ENCODE results near the gene KANK3.
"Not testable (repeated sequence)": the region's sequence is repeated elsewhere in the genome, so short reads cannot be mapped to it uniquely, and the experiment has no call there.

Gene KANK3

DNA sequence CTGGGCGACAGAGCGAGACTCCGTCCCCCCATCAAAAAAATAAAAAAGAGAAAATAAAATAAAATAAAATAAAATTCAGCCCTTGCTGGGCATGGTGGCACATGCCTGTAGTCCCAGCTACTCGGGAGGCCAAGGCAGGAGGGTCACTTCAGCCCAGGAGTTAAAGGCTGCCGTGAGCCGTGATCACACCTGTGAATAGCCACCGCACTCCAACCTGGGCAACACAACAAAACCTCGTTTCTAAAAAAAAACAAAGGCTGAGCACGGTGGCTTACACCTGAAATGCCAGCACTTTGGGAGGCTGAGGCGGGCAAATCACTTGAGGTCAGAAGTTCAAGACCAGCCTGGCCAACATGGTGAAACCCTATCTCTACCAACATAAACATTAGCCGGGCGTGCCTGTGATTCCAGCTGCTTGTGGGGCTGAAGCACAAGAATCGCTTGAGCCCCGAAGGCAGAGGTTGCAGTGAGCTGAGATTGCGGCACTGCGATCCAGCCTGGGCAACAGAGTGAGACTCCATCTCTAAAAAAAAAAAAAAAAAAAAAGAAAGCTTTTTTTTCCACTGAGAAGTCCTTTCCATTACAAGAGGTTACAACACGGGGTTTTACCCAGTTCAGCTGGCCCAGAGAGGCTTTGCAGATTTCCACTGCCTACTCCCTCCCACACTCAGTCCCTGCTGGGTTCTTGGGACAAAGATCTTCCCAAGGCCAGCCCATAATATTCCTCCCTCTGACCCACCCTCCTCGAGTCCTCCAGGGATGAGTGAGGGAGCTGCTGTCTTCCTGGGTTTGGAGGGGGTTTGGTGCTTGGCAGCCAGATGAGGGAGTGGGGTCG, 27.3 kb upstream of the KANK3 start:
- no peak for DNase-seq
- no peak for ATAC-seq

DNA sequence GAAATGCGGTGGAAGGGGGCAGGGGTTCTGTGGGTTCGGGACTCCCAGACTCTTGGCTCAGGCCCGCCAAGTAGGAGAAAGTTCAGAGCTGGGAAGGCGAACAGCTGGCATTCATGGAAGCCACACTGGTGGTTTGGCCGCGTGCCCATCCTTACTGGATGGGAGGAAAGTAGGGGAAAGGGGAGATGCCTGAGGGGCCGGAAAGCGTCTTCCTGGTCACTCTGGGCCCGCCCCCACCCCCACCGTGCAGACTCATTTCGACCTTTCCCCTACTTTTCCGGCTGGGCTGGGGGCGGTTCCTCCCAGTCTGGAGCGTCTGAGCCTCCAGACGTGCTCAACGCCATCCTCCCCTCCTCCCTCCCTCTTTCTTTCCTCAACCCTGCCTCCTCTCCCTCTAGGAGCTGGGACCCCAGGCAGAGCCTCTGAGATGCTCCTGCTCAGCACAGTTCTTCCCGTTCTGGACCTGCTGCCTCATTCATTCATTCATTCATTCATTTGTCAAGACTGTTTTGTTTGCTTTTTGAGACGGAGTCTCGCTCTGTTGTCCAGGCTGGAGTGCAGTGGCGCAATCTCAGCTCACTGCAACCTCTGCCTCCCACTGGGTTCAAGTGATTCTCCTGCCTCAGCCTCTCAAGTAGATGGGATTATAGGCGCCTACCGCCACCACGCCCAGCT, 24.4 kb upstream of the KANK3 start:
- ATAC-seq (no peak), DNase-seq (no peak)

DNA sequence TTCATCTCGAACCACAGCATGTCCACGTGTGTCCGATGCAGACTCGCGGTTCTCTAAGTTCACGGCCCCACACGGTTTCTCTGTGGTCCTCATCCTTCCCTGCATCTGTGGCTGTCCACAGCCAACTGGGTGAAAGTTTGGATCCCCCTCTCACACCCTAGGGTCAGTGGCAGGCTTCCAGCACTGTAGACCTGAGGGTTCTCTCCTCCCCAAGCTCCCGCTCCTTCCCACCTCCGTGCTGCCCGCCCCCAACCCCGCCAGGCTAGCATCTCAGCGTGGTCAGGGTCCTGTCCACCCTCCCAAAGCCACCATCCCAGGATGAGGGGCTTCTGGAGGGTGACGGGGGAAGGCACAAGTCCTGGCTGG, 23.9 kb upstream of the KANK3 start:
- no peak for DNase-seq
- no peak for ATAC-seq

DNA sequence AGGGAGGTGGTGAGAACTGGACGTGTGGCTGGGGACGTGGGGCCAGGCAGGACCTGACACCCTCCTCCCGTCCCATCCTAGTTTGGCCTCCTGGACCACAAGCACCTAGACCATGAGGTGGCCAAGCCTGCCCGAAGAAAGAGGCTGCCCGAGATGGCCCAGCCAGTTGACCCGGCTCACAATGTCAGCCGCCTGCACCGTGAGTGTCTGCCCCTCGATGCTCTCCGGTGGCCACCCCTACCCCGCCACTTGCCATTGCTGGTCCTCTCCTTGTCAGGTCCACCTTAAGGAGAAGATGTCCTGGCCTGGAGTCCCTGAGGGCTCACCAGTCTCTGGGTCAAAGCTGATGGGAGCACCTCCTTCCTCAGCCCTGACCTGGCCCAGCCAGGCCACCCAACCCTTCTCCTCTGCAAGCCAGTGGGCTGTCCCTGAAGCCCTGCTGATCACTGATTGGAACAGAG, 23.1 kb upstream of the KANK3 start:
- ATAC-seq (no peak), DNase-seq (no peak)

DNA sequence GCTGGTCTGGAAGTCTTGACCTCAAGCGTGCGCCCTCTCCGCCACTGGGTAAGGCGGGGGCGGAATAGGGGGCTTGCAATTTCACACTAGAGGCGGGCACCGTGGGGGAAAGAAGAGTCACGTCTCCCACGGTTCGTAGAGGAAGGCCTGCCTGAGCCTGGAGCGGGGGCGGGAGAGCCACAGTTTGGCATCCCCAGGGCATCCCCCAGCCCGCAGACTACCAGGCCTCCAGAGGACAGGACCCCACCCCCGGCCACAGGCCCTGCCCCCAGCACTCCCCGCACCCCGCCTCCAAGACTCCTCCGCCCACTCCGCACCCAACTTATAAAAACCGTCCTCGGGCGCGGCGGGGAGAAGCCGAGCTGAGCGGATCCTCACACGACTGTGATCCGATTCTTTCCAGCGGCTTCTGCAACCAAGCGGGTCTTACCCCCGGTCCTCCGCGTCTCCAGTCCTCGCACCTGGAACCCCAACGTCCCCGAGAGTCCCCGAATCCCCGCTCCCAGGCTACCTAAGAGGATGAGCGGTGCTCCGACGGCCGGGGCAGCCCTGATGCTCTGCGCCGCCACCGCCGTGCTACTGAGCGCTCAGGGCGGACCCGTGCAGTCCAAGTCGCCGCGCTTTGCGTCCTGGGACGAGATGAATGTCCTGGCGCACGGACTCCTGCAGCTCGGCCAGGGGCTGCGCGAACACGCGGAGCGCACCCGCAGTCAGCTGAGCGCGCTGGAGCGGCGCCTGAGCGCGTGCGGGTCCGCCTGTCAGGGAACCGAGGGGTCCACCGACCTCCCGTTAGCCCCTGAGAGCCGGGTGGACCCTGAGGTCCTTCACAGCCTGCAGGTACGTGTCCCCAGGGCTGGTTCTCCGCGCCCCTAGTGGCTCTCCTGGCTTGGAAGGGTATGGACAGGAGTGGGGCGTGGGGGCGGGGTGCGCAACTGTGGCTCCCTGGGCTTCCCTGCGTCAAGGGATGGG, 21.0 kb upstream of the KANK3 start, which contains the start of gene ANGPTL4:
ANGPTL4 (plus strand) TSS at position 353 of the 969 bp plus-strand sequence; CDS start at position 520, 167 bp downstream.
- DNase-seq: peak; percentile 81
- ATAC-seq: peak; percentile 80

DNA sequence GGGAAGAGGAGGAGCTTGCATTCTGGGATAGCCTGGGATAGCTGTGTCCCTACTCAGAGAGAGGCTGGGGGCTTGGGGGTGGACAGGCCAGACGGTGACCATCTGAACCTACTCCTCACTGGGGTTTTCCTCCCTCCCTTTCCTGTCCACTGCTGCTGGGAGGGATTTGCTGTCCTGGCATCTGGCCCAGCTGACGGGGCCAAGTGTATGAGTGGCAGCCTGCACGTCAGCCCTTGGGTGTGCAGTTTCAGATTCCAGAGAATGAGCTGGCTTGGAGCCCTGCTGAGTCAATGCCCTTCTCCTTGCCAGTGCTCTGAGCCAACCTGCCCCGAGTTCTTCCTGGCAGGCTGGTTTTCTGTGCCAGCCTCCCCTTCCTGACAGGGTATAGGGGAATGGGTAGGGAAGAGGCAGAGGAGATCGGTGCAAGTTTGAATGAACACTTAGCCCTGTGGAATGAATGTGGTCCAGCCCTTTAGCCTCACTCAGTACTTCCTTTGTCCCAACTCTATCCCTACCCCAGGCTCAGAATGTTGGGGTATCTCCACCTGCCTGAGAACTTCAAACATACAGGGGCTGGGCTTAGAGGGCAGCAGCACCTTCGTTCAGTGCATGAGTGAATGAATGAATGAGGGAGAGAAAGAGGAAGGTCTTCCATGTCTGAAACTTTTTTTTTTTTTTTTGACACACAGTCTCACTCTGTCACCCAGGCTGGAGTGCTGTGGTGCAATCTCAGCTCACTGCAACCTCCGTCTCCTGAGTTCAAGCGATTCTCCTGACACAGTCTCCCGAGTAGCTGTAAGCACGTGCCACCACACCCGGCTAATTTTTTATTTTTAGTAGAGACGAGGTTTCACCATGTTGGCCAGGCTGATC, 19.1 kb upstream of the KANK3 start:
- ATAC-seq: peak; percentile 53
- DNase-seq: peak; percentile 59

DNA sequence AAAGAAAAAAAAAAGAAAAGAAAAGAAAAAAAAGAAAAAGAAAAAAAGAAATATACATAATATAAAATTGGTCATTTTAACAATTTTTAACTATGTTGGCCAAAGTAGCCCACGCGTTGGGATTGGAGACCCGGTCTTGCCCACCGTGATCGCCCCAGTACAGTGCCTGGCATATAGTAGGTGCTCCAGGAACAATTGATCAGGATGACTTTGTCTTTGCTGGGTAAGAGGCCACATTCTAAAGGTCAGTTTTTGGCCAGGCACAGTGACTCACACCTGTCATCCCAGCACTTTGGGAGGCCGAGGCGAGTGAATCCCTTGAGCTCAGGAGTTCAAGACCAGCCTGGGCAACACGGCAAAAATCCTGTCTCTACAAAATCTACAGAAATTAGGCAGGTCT, 17.1 kb upstream of the KANK3 start:
- DNase-seq (no peak), ATAC-seq (no peak)

DNA sequence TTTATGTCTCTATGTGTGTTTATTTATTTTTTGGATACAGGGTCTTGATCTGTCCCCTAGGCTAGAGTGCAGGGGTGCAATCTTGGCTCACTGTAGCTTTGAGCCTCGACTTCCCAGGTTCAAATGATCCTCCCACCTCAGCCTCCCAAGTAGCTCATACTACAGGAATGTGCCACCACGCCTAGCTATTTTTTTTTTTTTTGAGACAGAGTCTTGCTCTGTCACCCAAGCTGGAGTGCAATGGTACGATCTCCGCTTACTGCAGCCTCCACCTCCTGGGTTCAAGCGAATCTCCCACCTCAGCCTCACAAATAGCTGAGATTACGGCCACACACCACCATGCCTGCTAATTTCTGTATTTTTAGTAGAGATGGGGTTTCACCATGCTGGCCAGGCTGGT, 15.9 kb upstream of the KANK3 start:
- no peak for ATAC-seq
- no peak for DNase-seq

DNA sequence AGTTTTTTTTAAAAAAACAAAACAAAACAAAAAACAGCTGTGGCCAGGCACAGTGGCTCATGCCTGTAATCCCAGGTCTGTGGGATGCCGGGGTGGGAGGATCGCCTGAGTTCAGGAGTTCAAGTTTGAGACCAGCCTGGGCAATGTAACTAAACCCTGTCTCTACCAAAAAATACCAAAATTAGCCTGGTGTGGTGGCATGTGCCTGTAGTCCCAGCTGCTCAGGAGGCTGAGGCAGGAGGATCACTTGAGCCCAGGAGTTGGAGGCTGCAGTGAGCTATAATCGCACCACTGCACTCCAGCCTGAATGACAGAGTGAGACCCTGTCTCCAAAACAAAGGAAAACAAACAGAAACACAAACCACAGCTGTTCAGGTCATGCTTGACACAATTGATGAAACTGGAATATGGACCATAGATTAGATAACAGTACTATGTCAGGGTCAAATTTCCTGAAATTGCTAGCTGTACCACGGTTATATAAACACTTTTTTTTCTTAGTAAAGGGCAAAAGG, 14.0 kb upstream of the KANK3 start:
- DNase-seq (no peak), ATAC-seq (no peak)

DNA sequence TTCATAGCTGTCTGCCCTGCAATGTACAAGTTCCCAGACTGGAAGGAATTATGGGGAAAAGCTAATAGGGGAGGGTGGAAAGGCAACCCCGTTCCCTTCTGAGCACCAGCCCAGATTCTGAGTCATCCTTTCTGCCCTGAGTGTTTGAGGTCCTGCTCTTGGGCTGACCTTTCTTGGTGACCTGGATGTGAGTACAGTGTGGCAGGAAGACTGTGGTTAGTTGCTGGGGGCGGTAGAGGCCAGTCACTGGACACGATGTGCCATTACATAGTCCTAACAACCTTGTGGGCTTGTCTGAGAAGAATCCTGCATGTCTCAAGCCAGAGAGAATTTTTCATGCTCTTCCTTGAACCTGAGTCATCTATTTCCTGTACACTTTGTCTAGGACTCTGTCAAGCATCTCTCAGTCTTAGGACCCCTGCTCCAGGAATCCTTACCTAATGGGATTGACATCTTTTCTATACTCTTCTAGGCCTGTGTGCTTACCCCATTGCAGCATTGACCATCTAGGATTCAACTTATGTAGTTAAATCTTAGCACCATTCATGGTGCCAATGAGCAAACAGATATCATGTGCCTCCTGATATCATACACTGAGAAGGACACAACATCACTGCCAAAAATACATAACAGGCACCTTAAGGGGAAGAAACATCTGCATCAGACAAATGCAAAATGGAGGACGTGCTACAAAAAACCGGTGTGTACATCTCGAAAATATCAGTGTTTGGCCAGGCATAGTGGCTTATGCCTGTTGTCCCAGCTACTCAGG, 12.8 kb upstream of the KANK3 start:
- ATAC-seq (peak; percentile 69), DNase-seq (no peak)

DNA sequence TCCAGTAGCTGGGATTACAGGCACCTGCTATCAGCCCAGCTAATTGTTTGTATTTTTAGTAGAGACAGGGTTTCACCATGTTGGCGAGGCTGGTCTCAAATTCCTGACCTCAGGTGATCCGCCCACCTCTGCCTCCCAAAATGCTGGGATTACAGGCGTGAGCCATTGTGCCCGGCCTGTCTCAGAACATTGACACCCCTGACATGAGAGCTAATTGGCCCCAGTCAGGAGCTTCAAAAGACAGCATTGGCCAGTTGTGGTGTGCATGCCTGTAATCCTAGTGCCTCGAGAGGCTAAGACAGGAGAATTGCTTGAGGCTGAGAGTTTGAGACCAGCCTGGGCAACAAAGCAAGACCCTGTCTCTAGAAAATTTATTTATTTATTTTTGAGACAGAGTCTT, 9.8 kb upstream of the KANK3 start:
- ATAC-seq, DNase-seq: not testable (repeated sequence)

DNA sequence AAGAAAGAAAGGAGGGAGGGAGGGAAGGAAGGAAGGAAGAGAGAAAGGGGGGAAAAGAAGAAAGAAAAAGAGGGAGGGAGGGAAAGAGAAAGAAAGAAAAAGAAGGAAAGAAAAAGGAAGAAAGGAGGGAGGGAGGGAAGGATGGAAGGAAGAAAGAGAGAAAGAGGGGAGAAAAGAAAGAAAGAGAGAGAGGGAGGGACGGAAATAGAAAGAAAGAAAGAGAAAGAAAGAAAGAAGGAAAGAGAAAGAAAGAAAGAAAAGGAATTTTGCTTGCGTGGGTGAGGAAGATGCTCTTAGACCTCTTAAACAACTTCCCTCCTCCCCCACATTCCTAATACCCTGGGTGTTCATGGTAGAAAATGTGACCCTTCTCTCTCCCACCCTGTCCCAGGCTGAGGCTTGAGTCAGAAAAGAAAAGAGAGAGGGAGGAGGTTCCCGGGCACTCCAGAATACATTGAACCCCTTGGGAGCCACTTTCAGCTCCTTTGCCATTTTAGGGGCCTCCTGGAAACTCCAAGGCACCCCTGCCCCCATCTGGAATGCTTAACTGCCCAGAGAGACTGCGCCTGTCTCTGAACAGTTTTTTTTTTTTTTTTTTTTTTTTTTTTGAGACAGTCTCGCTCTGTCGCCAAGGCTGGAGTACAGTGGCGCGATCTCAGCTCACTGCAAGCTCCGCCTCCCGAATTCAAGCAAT, 9.2 kb upstream of the KANK3 start:
- DNase-seq (no peak), ATAC-seq (no peak)

DNA sequence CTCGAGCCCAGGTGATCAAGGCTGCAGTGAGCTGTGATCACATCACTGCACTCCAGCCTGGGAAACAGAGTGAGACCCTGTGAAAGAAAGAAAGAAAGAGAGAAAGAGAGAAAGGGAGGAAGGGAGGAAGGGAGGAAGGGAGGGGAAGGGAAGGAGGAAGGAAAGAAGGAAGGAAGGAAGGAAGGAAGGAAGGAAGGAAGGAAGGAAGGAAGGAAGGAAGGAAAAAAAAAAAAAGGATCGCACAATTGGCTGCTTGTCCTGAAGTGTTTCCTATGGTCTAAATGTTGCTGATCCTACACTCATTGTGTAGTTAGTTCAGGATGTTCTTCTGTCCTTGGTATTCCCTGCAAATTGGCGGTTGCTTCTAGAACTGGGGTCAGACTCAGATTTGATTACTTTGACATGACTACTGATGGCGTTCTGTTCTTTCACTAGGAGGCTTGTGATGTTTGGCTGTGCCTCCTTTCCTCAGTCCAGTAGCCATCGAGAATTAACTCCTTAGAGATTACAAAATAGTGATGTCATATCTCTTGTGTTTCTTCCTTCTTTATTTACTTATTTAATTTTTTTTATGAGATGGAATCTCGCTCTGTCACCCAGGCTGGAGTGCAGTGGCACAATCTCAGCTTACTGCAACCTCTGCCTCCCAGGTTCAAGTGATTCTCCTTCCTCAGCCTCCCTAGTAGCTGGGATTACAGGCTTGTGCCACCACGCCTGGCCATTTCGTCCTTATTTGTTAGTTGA, 6.7 kb upstream of the KANK3 start:
- not testable (repeated sequence) for ATAC-seq

DNA sequence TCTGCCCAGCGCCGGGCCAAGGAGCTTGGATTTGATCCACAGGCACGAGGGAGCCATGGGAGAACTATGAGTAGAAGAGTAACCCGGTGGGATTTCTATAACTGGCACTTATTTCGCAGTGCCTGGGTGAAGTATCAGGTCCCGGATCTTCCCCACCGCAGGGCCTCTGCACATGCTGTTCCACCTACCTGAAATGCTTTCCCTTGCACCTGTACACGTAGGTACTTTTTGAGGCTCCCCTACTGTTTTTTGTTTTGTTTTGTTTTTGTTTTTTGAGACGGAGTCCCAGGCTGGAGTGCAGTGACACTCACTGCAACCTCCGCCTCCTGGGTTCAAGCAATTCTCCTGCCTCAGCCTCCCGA, 402 bp upstream of the KANK3 start:
- DNase-seq: no peak
- peak; percentile 8 for ATAC-seq

More for the DNA sequence above, 6.7 kb upstream of the KANK3 start:
- not testable (repeated sequence) for DNase-seq

DNA sequence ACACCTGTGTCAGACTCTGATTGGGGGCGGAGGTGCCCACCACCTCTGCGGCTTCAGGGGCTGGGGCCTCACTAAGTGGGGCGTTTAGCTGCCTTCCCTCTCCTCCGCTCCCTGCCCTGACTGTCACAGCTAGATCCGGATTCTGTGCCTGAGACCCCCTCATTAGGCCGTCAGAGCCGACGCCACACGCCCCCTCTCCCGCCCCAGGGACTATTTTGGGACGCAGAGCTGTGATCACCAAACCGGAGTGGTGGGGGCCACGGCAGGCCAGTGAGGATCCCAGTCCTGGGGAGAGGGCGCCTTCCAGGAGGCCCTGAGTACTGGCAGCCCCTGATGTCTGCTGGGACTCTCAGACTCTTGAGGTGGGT, 762 bp downstream of the KANK3 start:
- DNase-seq: no peak

DNA sequence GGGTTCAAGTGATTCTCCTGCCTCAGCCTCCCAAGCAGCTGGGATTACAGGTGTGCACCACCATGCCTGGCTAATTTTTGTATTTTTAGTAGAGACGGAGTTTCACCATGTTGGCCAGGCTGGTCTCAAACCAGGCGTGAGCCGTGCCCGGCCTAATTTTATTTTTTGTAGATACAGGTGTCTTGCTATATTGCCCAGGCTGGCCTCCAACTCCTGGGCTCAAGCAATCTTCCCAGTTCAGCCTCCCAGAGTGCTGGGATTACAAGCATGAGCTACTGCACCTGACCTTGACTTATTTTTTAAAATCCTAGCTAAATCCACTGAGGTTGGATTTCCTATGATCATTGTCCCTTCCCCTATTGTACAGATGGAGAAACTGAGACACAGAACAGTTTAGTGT, 1.6 kb downstream of the KANK3 start:
- not testable (repeated sequence) for DNase-seq, ATAC-seq

More for the DNA sequence above, 762 bp downstream of the KANK3 start:
- no peak for ATAC-seq

DNA sequence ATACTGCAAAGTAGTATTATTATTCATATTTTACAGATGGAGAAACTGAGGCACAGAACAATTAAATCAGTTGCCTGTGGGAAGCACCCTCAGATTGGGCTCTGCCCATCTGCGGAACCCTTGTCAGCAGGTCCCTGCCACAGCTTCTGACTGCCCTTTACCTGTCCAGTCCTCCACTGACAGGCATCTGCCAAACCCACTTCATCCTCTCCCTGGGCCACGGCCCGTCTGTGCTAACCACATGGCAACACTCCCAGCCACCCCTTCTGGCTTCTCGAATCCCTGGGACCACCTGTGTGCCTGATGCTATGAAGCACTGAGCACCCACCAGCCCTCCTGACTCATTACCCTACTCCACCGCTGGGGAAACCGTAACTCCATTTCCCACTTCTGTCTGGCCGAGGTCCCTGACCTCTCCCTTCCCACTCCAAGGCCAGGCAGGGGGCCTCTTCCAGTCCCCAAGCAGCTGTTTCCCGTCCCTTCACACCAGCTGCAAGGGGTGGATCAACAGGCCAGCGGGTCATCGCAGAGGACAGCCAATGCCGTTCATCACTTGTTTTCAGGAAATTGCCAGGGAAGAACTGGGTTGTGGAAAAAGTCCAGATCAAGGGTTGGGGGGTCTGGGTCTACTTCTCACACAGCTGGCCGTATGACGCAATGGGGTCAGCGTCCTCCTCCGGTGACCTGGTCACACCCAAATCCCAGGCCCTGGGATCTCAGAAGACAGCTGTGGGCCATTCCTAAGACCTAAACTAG, 2.5 kb downstream of the KANK3 start:
- no peak for DNase-seq
- ATAC-seq: no peak

DNA sequence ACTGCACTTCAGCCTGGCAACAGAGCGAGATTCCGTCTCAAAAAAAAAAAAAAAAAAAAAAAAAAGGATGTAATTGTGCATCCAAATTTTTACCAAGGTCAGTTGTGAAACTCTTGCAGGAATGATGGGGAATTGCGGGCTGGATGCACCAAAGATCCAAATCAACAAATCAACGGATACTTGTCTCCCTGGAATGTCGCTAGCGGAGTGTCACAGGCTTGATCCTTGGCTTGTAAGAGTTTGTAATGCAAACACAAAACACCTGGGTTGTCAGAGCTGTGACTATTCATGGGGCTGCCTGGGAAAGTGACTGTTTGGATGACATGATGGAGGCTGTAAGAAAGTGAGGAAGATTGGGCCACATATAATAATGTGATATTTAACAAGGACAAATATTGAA, 4.2 kb downstream of the KANK3 start:
- DNase-seq (no peak), ATAC-seq (no peak)

Measured in stimulated activated naive CD8-positive, alpha-beta T cell treated with anti-CD3 and anti-CD28 coated beads, Interleukin-15, Interleukin-2, amounts not matched to agents 100 U/mL and 50 U/mL, for 24 hours (primary cell).